ENCODE data around the gene PPP6R2.

PPP6R2 gene

DNA sequence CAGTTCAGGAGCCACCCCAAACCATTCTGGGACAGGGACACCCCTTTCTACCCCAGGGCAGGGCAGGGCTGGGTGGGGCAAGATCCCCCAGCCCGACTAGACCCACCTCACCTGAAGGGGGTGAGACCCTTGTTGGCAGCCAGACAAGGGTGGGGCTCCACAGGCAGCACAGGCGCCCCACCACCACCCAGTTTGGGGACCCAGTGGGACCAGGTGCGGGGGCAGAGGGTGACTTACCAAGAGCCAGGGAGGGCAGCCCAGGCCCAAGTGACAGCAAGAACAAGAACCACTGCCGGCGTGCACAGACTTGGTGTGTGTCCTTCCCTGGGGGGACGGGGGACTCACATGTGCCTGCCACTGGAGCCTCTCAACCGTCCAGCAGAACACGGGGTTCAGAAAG, 140.4 kb downstream of the PPP6R2 start:
- H3K4me1 Mint-ChIP-seq (ENCODE audit: low read depth) = peaks cover 9% of the 10 kb centered on the region
- no peaks in the 10 kb centered on the region for H3K36me3 Mint-ChIP-seq
- H3K27me3 Mint-ChIP-seq = no peaks in the 10 kb centered on the region
- H3K9me3 Mint-ChIP-seq (ENCODE audit: low read depth) = no peaks in the 10 kb centered on the region
- H3K4me3 Mint-ChIP-seq = no peak overlapping the region
- H3K27ac Mint-ChIP-seq = no peak overlapping the region

DNA sequence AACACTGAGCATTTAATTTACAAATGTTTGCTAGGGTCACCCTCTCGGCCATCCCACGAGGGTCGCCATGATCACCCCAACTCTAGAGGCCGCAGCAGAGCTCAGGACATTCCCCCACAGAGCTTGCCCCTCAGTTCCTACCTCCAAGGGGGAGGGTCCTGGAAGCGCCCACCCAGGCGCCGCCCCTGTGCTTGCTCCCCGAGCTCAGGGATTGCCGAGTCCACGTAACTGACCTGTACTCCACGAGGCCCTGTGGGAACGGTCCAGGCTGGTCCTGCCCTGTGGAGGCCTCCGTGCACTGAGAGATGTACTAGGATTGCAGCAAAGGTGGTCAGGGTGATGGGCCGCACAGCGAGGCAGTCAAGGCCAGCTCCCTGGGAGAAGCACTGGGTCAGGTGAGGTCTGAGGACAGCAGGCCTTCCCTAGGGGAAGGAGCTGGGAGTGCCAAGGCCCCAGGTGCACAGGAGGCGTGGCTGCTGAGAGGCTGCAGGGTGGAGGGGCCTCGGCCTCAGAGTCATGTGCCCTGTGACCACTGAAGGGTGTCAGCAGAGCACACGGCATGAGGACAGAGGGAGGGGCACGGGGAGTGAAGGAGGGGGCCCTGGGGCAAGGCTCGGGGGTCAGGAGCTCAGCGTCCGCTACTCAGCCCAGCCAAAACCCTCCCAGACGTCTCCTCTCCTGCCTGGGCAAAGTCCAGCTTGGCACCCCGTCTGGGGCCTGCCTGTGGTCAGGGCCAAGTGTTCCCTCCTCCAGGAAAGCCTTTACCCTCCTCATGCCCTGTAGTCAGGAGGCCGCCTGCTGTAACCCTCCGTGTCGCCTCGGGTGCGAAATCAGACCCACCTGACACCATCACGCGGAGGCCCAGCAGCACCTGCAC, 141.1 kb downstream of the PPP6R2 start:
- Mint-ChIP-seq H3K27me3 (no peaks in the 10 kb centered on the region), H3K36me3 (no peaks in the 10 kb centered on the region), H3K4me3 (no peak overlapping the region), H3K4me1 (ENCODE audit: low read depth) (peaks cover 9% of the 10 kb centered on the region), H3K27ac (no peak overlapping the region), H3K9me3 (ENCODE audit: low read depth) (no peaks in the 10 kb centered on the region)

DNA sequence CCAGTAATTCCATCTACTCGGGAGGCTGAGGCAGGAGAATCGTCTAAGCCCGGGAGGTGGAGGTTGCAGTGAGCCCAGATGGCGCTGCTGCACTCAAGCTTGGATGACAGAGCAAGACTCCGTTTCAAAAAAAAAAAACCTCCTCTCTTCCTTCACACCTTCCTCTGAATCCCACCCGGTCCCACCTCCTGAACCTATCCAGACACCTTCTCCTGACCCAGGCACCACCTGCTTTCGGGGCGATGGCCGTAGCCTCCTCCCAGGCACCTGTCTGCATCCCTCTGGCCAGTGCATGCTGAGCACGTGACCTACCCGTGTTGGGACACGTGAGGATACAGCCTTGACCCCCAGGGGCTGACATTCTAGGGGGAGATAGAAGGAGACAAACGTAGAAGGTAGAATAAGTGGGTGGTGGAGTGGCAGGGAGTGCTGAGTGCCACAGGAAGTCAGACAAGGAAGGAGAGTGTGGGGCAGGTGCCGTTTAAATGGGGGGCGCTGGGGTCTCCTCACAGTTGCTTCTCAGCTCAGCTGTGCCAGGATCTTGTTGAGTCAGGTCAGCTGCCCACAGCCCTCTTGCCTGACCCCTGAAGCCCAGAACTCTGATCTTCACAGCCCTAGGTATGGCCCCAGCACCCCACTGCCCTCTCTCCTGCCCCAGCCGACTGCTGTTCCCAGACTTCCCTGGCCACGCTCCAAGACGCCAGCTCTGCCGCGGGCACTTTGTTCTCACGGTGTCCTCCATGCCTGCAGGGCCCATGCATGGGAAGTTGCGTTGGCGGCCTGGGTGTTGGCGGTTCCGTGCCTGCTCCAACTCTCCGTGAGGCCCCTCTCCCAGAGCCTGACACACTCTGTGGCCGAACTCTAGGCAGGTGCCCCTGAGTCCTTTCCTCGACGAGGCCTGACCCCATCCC, 142.3 kb downstream of the PPP6R2 start:
- H3K9me3 Mint-ChIP-seq (ENCODE audit: low read depth) = no peaks in the 10 kb centered on the region
- H3K4me3 Mint-ChIP-seq = no peak overlapping the region
- peaks cover 3% of the 10 kb centered on the region for H3K4me1 Mint-ChIP-seq (ENCODE audit: low read depth)
- H3K27ac Mint-ChIP-seq = no peak overlapping the region
- H3K27me3 Mint-ChIP-seq = no peaks in the 10 kb centered on the region
- no peaks in the 10 kb centered on the region for H3K36me3 Mint-ChIP-seq

DNA sequence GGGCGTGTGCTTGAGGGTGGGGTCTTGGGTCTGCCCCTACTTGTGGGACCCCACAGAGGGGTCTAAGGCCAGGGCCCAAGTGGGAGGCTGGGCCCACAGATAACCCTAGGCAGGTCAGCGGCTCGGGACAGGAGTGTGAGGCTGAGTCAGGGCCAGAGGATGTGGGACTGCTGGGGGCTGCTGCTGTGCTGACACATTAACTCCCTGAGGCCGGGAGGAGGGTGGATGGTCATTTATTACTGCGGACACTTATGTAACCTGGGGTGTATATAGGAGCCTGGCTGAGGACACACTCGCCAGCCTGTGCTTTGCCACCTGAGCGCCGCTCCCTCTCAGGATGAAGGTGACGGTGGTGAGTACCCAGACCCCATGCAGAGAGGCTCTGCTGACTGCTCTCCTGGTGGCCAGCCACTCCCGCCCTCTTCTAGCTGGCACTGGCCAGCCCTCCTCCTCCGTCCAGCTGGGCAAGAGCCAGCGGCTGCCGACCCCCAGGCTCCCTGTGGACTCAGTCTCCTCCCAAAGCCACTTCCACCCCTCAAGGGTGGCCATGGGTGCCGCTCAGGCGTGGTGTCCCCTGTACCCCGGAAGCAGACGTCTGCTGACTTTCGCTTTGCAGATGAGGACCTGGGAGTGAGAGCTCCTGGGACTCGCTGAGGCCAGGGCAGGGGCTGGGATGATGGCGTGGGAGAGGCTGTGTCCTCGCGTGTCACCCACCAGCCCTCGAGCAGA, 143.6 kb downstream of the PPP6R2 start, which contains the start of gene MIOX:
Gene MIOX (plus strand): TSS at position 299 of the 729 bp plus-strand sequence. CDS start 39 bp downstream, at position 338.
- H3K27ac Mint-ChIP-seq = no peak within 1 kb of the TSS
- H3K4me3 Mint-ChIP-seq = no peak within 1 kb of the TSS

DNA sequence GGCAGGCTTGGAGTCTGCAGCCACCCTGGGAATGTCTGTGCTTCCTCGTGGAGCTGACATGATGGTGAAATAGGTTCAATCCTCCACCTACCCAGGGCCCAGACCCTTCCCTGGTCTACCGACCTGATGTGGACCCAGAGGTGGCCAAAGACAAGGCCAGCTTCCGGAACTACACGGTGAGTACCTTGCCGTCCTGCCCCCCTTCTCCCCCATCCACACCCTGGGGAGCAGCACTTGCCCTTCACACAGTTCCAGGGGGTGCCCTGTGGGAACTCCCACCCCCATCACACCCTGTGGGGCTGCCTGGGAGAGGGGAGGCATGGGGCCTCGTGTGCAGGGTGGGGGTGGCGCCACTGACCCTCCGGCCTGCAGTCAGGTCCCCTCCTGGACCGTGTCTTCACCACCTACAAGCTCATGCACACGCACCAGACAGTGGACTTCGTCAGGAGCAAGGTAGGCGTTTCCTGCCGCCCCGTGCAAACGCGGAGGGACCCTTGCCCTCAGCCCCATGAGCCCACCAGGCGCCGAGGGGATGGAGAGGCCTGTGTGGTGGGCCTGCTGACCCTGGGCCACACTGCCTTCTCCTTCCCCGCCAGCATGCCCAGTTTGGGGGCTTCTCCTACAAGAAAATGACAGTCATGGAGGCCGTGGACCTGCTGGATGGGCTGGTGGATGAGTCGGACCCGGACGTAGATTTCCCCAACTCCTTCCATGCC, 144.3 kb downstream of the PPP6R2 start:
- Mint-ChIP-seq H3K27ac (no peak overlapping the region), H3K4me1 (ENCODE audit: low read depth) (peaks cover 9% of the 10 kb centered on the region), H3K4me3 (no peak overlapping the region), H3K9me3 (ENCODE audit: low read depth) (no peaks in the 10 kb centered on the region), H3K27me3 (no peaks in the 10 kb centered on the region), H3K36me3 (no peaks in the 10 kb centered on the region)

More for the DNA sequence above, 143.6 kb downstream of the PPP6R2 start, which contains the start of gene MIOX:
- H3K9me3 Mint-ChIP-seq (ENCODE audit: low read depth) = no peaks in the 10 kb centered on the region
- peaks cover 9% of the 10 kb centered on the region for H3K4me1 Mint-ChIP-seq (ENCODE audit: low read depth)
- no peaks in the 10 kb centered on the region for H3K27me3 Mint-ChIP-seq
- no peaks in the 10 kb centered on the region for H3K36me3 Mint-ChIP-seq

DNA sequence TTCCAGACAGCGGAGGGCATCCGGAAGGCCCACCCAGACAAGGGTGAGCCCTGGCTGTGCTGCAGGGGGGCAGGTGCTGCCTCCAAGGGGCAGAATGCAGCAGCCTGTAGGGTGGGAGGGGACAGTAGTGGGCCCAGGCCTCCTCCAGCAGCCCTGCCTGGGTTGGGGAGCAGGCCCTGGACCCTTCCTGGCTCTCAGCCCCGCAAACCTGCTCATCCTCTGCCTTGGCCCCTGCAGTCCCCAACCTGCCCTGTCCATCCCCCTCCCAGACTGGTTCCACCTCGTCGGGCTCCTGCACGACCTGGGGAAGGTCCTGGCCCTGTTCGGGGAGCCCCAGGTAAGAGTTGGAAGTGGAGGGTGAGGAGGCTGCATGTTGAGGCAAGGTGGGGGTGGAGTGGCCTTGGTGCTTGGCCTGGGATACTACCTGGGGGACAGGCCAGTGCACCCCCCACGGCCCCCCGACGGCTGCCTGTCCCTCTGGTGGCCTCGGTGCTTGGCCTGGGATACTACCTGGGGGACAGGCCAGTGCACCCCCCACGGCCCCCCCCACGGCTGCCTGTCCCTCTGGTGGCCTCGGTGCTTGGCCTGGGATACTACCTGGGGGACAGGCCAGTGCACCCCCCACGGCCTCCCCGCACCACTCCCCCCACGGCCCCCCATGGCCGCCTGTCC, 145.0 kb downstream of the PPP6R2 start:
- Mint-ChIP-seq H3K4me3 (no peak overlapping the region), H3K9me3 (ENCODE audit: low read depth) (no peaks in the 10 kb centered on the region), H3K36me3 (no peaks in the 10 kb centered on the region), H3K4me1 (ENCODE audit: low read depth) (peaks cover 9% of the 10 kb centered on the region), H3K27ac (no peak overlapping the region), H3K27me3 (no peaks in the 10 kb centered on the region)

DNA sequence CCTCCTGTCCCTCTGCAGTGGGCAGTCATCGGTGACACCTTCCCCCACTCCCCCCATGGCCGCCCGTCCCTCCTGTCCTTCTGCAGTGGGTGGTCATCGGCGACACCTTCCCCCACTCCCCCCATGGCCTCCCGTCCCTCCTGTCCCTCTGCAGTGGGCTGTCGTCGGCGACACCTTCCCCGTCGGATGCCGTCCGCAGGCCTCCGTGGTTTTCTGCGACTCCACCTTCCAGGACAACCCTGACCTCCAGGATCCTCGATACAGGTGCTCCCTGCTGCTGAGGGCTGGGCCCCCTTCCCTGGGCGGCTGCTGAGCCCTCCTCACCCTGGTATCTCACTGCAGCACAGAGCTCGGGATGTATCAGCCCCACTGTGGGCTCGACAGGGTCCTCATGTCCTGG, 145.8 kb downstream of the PPP6R2 start:
- Mint-ChIP-seq H3K4me3 (no peak overlapping the region), H3K27me3 (no peaks in the 10 kb centered on the region), H3K9me3 (ENCODE audit: low read depth) (no peaks in the 10 kb centered on the region), H3K36me3 (no peaks in the 10 kb centered on the region), H3K4me1 (ENCODE audit: low read depth) (peaks cover 9% of the 10 kb centered on the region), H3K27ac (no peak overlapping the region)

DNA sequence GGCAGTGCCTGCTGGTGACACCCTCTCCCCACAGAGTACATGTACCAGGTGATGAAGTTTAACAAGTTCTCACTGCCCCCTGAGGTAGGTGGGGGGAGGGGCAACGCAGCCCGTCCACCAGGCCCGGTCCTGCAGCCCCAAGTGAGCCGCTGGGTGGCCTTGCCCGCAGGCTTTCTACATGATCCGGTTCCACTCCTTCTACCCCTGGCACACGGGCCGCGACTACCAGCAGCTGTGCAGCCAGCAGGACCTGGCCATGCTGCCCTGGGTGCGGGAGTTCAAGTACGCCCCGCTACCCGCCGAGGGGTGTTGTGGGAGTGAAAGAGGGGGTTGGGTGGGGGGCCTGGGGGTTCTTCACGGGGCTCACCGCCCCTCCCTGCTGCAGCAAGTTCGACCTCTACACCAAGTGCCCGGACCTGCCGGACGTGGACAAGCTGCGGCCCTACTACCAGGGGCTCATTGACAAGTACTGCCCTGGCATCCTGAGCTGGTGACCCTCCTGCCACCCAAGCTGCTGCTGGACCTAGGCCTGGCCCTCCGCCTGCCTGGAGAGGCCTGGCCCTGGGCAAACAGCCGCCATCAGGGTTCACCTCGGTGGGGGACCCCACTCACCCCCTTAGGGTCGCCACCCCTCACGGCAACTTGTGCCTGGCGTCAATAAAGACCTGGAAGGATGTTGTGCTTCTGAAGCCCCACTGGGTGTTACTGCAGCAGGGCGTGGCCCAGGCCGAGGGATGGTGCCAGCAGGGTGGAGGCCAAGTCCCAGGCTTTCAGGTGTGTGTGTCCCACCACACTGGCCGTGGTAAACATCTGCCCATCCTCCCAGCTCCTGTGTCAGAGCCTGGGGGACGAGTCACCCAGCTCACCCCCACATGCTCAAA, 146.5 kb downstream of the PPP6R2 start:
- Mint-ChIP-seq H3K27ac (no peak overlapping the region), H3K9me3 (ENCODE audit: low read depth) (no peaks in the 10 kb centered on the region), H3K4me3 (no peak overlapping the region), H3K4me1 (ENCODE audit: low read depth) (peaks cover 9% of the 10 kb centered on the region), H3K36me3 (no peaks in the 10 kb centered on the region), H3K27me3 (no peaks in the 10 kb centered on the region)

DNA sequence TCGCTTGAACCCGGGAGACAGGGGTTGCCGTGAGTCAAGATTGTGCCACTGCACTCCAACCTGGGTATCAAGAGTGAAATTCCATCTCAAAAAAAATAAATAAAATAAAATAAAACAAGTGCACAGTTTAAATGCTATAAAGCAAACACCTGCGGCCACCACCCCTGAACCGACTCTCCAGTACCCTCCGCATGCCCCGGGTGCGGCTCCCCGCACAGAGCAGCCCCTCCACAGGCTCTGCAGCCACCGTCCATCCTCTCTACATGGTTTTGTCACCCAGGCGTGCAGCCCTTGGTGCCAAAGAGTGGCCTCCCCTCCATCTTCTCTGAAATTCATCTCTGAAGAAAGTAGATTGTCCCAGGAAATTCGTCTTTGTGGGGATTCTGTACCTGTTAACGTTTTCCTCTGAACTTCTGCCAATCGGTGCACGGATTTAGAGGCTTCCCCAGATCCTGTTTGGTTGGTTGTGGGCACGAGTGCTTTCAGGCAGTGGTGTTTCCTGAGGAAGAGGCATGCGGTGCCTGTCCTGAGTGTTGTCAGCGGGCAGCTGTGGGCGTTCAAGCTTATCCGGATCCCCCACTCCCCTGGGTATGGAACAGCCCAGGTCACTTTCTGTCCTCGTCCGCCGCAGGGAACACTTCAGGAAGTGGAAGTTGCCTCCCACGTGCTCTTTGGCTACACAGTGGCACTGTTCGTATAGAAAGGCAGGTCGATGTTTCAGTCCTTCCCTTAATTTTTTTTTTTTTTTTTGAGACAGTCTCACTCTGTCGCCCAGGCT, 147.6 kb downstream of the PPP6R2 start:
- no peaks in the 10 kb centered on the region for H3K9me3 Mint-ChIP-seq (ENCODE audit: low read depth)
- peaks cover 6% of the 10 kb centered on the region for H3K4me1 Mint-ChIP-seq (ENCODE audit: low read depth)
- H3K27me3 Mint-ChIP-seq = no peaks in the 10 kb centered on the region
- H3K36me3 Mint-ChIP-seq = no peaks in the 10 kb centered on the region
- peak overlapping the region; percentile 66 for H3K27ac Mint-ChIP-seq
- peak overlapping the region; percentile 32 for H3K4me3 Mint-ChIP-seq

All from activated naive CD8-positive, alpha-beta T cell (primary cell).